Measurements from ENCODE around the gene IRAK3.

- no peak for TF ChIP-seq CTCF (IDR thresholded peaks at IDR 0.05)
- no peak for TF ChIP-seq POLR2A (IDR thresholded peaks at IDR 0.05)
Observed at GRCh38 chr12:66182956-66183355, 6.1 kb upstream of the IRAK3 start.

All from testis (tissue), 2 donors.